ENCODE measurements around the gene COL4A6. TPM values are rescaled to one million over a fixed set of nuclear protein-coding genes. Genes with fewer than 3 reads are reported as not detected.
A peak's percentile ranks its signal among the peaks of the same experiment; 100 is the strongest.

COL4A6 gene
- total and polyA plus RNA-seq, 4 donors: under 0.01 to 0.09 (median 0.07) TPM; not detected in 1

DNA sequence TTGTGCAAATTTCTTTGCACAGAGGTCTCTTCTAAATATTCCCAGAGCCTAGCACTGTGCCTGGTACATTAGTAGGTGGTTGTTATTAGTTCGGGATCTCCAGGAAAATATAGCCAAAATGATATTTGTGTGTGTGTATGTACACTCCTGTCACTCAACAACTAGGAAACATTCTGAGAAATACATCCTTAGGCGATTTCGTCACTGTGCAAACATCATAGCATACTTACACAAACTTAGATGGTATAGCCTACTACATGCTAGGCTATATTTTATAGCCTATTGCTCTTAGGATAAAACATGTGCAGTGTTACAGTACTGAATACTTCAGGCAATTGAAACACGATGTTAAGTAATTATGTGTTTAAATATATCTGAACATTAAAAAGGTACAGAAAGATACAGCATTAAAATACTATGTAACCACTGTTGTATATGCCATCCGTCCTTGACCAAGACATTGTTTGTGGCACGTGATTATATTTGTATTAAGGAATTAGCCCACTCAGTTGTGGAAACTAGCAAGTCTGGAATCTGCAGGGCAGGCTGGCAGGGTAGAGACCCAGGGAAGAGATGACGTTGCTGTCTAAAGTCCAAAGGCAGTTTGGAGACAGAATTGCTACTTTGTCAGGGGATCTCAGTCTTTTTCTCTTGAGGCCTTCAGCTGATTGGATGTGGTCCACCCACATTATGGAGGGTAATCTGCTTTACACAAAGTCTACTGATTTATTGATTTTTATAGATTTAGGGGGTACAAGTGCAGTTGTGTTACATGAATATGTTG lies 106.9 kb downstream of the COL4A6 start:
- H3K27ac ChIP-seq (ENCODE audit: low read depth in 1 of 2, low read length in 2 of 2): no peak overlapping the region
- no peak for DNase-seq (ENCODE audit: low spot score)
- 61% methylated on average over 7 of the region's 7 CpGs for WGBS
- TF ChIP-seq, protein P1, sequence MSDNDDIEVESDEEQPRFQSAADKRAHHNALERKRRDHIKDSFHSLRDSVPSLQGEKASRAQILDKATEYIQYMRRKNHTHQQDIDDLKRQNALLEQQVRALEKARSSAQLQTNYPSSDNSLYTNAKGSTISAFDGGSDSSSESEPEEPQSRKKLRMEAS (IDR thresholded peaks at IDR 0.05): no peak
- TF ChIP-seq HNF4A (conservative IDR thresholded peaks at IDR 0.05) (peak; percentile 47 to 50), YY1 (IDR thresholded peaks at IDR 0.05) (no peak), TAF1 (conservative IDR thresholded peaks at IDR 0.05) (no peak), HNF4G (IDR thresholded peaks at IDR 0.05) (no peak)
- no peaks in the 10 kb centered on the region for H3K9me3 ChIP-seq (ENCODE audit: control insufficient read depth in 4 of 4, low read length in 3 of 4)
- H3K27me3 ChIP-seq (ENCODE audit: control insufficient read depth in 4 of 4, insufficient read depth in 4 of 4, low read length in 3 of 4): no peaks in the 10 kb centered on the region
- no peaks in the 10 kb centered on the region for H3K4me1 ChIP-seq (ENCODE audit: control insufficient read depth in 4 of 4, insufficient read depth in 4 of 4, low read length in 3 of 4)
- no peaks in the 10 kb centered on the region for H3K36me3 ChIP-seq (ENCODE audit: control insufficient read depth in 4 of 4, insufficient read depth in 3 of 4, low read depth in 1 of 4, low read length in 3 of 4)
- H3K9ac ChIP-seq (ENCODE audit: low read depth in 1 of 2, low read length in 2 of 2): no peak overlapping the region
- H3K4me3 ChIP-seq (ENCODE audit: low read depth in 1 of 3, low read length in 3 of 3): no peak overlapping the region

DNA sequence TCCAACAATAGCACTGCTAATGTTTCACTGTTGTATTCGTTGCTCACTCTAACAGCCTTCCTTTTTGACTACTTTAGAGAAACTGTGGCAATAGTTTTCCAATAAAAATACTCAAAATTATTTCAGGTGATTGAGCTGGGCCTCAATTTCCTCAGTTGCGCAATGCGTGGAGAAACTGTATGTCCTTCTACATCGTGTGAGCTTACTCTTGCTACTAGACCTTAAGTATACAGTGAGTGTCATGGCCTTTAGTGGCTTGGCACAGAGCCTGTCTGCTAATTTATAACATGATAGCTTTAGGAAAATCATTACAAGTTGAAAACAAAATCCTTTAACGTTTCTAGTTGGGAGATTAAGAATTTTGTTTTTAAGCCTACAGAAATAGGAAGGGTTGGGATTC lies 114.5 kb downstream of the COL4A6 start:
- Histone ChIP-seq H3K9me3 (ENCODE audit: control insufficient read depth in 4 of 4, low read length in 3 of 4) (no peaks in the 10 kb centered on the region), H3K27me3 (ENCODE audit: control insufficient read depth in 4 of 4, insufficient read depth in 4 of 4, low read length in 3 of 4) (peaks cover 0 to 4% (median 0%) of the 10 kb centered on the region in 4 donors), H3K9ac (ENCODE audit: low read depth in 1 of 2, low read length in 2 of 2) (no peak overlapping the region), H3K36me3 (ENCODE audit: control insufficient read depth in 4 of 4, insufficient read depth in 3 of 4, low read depth in 1 of 4, low read length in 3 of 4) (no peaks in the 10 kb centered on the region), H3K4me3 (ENCODE audit: low read depth in 1 of 3, low read length in 3 of 3) (no peak overlapping the region), H3K27ac (ENCODE audit: low read depth in 1 of 2, low read length in 2 of 2) (no peak overlapping the region), H3K4me1 (ENCODE audit: control insufficient read depth in 4 of 4, insufficient read depth in 4 of 4, low read length in 3 of 4) (no peaks in the 10 kb centered on the region)
- WGBS: 65% methylated on average over 5 of the region's 5 CpGs
- no peak for TF ChIP-seq GABPA (IDR thresholded peaks at IDR 0.05 in 1 of 2, conservative IDR thresholded peaks at IDR 0.05 in 1 of 2)
- no peak for TF ChIP-seq RXRA (IDR thresholded peaks at IDR 0.05)
- no peak for TF ChIP-seq EGR1 (IDR thresholded peaks at IDR 0.05; ENCODE audit: low read depth in 2 of 2)
- TF ChIP-seq, protein P1 (IDR thresholded peaks at IDR 0.05): no peak
- no peak for TF ChIP-seq FOXA2 (IDR thresholded peaks at IDR 0.05)
- TF ChIP-seq, protein P2, sequence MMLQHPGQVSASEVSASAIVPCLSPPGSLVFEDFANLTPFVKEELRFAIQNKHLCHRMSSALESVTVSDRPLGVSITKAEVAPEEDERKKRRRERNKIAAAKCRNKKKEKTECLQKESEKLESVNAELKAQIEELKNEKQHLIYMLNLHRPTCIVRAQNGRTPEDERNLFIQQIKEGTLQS (IDR thresholded peaks at IDR 0.05): no peak
- TF ChIP-seq SP1 (IDR thresholded peaks at IDR 0.05): no peak
- no peak for TF ChIP-seq HNF4G (IDR thresholded peaks at IDR 0.05)
- no peak for TF ChIP-seq YY1 (IDR thresholded peaks at IDR 0.05)
- TF ChIP-seq JUND (IDR thresholded peaks at IDR 0.05): no peak
- TF ChIP-seq, protein P3, sequence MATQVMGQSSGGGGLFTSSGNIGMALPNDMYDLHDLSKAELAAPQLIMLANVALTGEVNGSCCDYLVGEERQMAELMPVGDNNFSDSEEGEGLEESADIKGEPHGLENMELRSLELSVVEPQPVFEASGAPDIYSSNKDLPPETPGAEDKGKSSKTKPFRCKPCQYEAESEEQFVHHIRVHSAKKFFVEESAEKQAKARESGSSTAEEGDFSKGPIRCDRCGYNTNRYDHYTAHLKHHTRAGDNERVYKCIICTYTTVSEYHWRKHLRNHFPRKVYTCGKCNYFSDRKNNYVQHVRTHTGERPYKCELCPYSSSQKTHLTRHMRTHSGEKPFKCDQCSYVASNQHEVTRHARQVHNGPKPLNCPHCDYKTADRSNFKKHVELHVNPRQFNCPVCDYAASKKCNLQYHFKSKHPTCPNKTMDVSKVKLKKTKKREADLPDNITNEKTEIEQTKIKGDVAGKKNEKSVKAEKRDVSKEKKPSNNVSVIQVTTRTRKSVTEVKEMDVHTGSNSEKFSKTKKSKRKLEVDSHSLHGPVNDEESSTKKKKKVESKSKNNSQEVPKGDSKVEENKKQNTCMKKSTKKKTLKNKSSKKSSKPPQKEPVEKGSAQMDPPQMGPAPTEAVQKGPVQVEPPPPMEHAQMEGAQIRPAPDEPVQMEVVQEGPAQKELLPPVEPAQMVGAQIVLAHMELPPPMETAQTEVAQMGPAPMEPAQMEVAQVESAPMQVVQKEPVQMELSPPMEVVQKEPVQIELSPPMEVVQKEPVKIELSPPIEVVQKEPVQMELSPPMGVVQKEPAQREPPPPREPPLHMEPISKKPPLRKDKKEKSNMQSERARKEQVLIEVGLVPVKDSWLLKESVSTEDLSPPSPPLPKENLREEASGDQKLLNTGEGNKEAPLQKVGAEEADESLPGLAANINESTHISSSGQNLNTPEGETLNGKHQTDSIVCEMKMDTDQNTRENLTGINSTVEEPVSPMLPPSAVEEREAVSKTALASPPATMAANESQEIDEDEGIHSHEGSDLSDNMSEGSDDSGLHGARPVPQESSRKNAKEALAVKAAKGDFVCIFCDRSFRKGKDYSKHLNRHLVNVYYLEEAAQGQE (IDR thresholded peaks at IDR 0.05): no peak
- no peak for TF ChIP-seq NR2F2 (IDR thresholded peaks at IDR 0.05)
- TF ChIP-seq CTCF (IDR thresholded peaks at IDR 0.05; ENCODE audit: low read depth, low read length, missing input control): no peak
- TF ChIP-seq, protein P4, sequence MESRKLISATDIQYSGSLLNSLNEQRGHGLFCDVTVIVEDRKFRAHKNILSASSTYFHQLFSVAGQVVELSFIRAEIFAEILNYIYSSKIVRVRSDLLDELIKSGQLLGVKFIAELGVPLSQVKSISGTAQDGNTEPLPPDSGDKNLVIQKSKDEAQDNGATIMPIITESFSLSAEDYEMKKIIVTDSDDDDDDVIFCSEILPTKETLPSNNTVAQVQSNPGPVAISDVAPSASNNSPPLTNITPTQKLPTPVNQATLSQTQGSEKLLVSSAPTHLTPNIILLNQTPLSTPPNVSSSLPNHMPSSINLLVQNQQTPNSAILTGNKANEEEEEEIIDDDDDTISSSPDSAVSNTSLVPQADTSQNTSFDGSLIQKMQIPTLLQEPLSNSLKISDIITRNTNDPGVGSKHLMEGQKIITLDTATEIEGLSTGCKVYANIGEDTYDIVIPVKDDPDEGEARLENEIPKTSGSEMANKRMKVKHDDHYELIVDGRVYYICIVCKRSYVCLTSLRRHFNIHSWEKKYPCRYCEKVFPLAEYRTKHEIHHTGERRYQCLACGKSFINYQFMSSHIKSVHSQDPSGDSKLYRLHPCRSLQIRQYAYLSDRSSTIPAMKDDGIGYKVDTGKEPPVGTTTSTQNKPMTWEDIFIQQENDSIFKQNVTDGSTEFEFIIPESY (IDR thresholded peaks at IDR 0.05): no peak
- TF ChIP-seq TAF1 (conservative IDR thresholded peaks at IDR 0.05): no peak
- TF ChIP-seq HNF4A (conservative IDR thresholded peaks at IDR 0.05): no peak
- no peak for TF ChIP-seq FOXA1 (IDR thresholded peaks at IDR 0.05)
- TF ChIP-seq RAD21 (IDR thresholded peaks at IDR 0.05): no peak
- DNase-seq (ENCODE audit: low spot score): no peak
